Urothelium cell line (cell line): ENCODE data around the gene RNF125.
"Not testable (repeated sequence)": the region's sequence is repeated elsewhere in the genome, so short reads cannot be mapped to it uniquely, and the experiment has no call there.

ENCODE experiments used
- DNase-seq: peaks from one replicate; pipeline ENCODE4 v3.0.0; 2011; ENCODE audit warnings: low spot score, mixed read lengths
- FAIRE-seq: peaks from 2 replicates; lab custom pipeline; 2011; peaks lifted over from hg19 to GRCh38; lab: Jason Lieb, UNC

RNF125 gene

DNA sequence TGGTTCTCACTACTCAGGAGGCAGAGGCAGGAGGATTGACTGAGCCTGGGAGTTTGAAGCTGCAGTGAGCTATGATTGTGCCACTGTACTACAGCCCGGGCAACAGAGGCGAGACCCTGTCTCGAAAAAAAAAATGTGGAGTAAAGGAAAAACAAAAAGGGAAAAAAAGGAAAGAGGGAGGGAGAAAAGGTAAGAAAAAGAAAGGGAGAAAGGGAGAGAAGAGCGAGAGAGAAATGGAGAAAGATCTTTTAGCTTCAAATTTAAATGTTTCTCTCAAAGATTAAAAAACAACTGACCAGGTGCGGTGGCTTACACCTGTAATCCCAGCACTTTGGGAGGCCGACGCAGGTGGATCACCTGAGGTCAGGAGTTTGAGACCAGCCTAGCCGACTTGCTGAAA, 65.2 kb downstream of the RNF125 start:
- no peak for FAIRE-seq
- DNase-seq, result no peak

DNA sequence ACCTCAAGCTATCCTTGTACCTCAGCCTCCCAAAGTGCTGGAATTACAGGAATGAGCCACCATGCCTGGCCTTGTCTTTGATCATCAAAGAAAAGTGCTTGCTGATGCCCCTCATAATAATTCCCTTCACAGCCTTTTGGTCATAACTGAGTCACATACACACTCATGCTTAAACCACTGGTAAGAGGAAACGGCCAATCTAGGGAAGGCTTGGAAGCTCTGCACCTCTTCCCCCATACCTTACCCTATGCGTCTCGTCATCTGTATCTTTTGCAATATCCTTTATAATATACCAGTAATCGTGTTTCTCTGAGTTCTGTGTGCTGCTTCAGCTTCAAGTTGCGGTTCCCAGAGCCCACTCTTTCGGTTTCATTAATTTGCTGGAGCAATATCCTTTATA, 68.3 kb downstream of the RNF125 start:
- FAIRE-seq, result no peak
- DNase-seq, result no peak

DNA sequence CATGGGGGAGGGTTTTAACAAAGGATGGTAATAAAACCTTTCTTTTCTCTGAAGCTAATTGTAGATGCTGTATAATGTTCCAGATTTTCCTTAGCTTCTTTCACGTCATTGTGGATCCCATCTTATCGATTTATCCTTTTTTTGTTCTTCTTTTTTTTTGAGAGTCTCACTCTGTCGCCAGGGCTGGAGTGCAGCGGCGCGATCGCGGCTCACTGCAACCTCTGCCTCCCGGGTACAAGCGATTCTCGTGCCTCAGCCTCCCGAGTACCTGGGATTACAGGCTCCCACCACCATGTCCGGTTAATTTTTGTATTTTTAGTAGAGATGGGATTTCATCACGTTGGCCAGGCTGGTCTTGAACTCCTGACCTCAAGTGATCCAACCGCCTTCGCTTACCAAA, 72.2 kb downstream of the RNF125 start:
- not testable (repeated sequence) for DNase-seq, FAIRE-seq

DNA sequence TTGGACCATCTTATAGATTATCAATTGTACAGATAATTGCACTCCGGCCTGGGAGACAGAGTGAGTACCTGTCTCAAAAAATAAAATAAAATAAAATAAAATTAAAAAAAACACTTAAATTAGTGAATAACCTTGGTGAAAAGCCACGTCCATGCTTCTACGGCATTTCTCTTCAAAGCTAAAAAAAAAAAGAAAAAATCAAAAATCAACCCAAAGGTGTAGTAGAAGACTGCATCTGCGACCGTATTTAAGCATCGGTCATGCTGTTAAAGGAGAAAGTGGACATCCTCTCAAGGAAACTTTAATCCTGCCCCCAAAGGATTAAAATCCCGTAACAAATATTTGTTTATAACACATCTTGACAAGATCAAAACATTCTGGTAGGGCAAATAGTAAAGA, 72.7 kb downstream of the RNF125 start:
- FAIRE-seq, result no peak
- no peak for DNase-seq

DNA sequence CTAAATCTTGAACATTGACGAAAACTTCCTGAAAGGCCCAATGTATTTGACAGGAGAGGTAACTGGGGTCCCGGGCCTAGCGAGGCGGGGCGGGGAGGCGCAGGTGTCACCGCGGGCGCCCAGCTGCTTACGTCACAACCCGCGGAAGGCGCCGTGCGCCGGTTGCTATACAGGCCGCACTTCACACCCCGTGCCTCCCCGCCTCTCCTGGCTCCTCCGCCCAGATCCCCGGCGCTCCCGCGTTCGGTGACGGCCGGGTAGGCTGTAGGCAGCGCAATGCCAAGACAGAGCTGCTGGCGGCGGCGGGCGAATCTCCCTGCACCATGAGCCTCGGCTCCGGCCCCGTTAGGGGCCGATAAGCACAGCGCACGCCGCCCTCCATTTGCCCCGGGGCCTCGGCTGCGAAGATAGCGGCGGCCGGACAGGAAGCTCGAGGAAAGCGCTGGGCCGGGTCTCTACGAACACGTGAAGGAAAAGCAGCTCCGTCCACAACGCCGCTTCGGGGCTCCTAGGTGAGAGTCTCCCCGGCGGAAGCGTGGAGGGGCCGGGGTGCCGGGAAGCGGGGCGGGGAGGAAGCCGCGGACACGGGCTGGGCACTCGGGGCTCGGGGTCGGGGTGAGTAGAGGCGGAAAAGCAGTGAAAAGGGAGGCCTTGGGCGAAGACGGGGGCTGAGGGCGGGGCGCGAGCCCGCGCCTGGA, 73.2 kb downstream of the RNF125 start, which contains the start of gene RNF138:
TSS of gene RNF138 (plus strand) at position 151 of the 698 bp plus-strand sequence. CDS start 903 bp downstream, outside the sequence.
- FAIRE-seq (no peak), DNase-seq (peak; percentile 80)

DNA sequence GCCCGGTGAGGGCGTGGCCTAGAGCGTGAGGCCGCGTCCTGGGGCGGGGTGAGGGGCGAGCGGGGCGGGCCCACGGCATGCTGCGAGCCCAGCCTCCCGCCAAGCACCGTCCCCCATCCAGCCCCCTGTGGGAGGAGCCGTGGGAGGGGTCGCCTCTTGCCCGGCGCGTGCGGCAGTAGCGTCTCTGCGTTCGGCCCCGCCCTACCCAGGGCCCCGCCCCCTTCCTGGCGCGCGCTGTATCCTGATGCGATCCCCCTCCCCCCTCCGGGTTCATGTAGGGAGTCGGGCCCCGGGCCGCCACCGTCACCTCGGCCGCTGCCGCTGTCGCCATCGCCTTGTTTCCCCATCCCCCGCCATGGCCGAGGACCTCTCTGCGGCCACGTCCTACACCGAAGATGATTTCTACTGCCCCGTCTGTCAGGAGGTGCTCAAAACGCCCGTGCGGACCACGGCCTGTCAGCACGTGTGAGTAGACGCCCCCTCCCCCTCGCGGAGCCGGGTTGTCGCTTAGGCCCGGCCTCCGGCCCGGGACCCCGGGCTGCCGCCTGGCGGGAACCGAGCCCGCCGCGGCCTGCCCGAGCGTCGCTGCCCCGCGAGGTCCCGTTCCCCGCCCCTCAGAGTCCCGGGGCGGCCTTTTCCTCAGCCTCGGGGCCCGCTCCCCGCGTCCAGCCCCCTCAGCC, 73.9 kb downstream of the RNF125 start:
- peak; percentile 96 for DNase-seq
- peak; percentile 35 for FAIRE-seq

DNA sequence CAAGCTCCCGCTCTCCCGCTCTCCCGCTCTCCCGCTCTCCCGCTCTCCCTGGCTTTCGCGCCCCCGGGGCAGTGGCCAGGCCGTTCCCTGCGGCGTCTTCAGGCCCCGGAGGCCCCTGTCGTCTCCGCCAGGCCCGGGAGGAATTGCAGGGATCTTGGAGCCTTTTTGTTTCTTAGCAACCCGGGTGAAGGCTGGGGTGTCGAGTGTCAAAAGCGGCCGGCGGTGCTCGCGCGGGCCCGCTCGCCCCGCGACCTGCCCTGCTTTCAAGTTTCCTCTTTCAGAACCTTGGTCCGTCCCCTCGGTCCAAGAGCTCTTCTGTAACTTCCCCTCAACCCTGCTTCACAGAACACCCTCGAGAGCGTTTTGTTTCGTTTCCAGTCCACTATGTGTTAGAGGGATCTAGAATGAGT, 74.5 kb downstream of the RNF125 start:
- peak; percentile 33 for DNase-seq
- FAIRE-seq, result no peak

DNA sequence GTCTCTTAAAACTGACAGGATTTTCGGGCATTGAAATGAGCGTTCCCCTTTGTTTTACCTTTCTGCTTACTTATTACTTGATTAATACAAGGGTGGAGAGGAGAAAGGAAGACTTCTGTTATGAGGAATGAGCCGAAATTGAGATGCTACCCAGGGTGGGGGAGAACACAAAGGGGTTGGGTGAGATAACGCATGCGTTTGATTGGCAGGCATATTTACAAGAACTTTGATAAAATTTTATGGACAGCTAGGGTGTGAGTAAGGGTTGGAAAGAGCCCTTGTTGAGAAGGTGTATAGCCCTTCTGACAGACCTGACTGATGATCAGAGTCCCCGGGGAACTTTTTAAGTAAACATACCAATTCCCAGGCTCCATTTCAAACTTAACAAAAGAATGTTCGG, 74.9 kb downstream of the RNF125 start:
- DNase-seq (no peak), FAIRE-seq (no peak)

DNA sequence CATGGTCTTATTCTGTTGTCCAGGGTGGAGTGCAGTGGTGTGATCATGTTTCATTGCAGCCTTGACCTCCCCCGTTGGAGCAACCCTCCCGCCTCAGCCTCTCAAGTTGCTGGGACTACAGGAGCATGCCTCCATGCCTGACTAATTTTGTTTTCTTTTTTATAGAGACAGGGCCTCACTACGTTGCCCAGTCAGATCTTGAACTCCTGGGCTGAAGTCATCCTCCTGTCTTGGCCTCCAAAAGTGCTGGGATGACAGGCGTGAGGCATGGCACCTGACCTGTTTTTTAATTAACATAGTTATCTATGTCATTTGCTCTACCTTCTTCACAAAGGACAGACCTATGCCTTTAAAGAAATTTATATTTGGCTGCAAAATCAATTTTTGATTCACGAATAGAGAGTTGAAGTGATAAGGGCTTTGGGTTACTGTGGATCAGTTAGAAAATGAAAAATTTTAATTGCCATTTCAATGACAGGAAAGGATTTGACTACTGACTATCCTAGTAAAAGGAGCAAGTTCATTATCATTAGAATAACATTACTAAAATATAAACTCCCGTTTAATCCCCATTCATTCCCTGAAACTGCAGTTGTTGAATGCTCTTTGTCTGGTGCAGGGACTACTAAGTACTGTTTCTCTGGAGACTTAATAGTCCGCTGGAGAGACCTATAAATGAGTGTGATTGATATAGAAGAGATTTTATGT, 76.7 kb downstream of the RNF125 start:
- DNase-seq (no peak), FAIRE-seq (no peak)

DNA sequence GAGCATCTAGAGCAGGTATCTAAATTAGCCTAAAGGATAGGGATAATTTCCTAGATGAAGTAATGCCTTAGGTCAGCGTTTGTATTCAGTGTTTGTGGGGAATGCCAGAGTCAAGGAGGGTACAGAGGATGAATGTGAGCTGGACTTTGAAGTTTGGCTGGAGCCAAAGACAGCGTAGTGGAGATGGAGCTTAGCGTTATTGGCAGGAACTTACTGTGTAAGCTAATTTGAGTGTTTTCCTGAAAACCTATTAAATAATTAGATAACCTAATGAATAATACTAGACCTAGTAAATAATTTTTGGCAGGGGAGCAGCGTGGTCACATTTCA, 77.2 kb downstream of the RNF125 start:
- no peak for DNase-seq
- FAIRE-seq, result no peak

DNA sequence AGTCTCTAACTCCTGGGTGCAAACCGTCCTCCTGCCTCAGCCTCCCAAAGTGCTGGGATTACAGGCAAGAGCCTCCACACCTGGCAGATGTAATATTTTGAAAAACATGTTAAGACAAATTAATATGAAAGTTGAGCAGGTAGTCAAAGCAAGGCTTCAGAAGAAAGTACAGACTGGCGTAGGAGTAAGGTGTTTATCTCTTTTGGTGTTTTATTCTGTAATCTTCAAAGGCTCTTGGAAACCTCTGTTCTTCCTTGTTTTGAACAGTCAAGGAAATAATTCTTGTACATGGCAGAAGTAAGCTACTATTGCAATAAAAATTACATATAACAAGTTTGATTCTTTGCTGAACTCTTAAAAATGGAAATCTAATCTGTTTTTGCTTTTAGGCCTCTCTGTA, 78.3 kb downstream of the RNF125 start:
- no peak for DNase-seq
- no peak for FAIRE-seq

DNA sequence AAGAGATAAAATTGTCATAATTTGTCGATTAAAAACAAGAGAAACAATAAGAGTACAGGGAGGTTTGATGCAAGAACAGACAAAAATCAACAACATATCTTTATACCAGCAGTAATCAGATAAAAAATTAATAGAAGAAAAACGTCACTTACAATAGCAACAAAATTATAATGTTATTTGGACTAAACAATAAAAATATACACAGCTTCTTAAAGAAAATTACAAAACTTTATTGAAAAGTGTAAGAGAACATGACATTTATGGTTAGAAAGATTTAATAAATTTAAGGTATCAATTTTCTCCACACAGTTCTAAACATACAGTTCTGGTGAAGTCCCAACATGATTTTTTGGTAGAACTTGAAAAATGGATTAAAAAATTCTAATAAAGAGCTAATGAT, 85.9 kb downstream of the RNF125 start:
- FAIRE-seq, result no peak

DNA sequence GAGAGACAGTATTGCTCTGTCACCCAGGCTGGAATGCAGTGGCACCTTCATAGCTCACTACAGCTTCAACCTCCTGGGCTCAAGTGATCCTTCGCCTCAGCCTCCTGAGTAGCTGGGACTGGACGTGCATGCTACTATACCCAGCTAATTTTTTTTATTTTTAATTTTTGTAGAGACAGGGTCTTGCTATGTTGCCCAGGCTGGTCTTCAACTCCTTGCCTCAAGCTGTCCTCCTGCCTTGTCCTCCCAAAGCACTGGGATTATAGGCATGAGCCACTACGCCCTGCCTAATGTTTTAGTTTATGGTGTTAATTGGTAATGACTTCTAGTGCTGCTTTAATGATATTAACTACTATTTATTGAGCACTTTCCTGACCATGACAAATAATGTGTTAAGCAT, 91.4 kb downstream of the RNF125 start:
- no peak for FAIRE-seq
- no peak for DNase-seq

More for the DNA sequence above, 85.9 kb downstream of the RNF125 start:
- DNase-seq, result no peak

DNA sequence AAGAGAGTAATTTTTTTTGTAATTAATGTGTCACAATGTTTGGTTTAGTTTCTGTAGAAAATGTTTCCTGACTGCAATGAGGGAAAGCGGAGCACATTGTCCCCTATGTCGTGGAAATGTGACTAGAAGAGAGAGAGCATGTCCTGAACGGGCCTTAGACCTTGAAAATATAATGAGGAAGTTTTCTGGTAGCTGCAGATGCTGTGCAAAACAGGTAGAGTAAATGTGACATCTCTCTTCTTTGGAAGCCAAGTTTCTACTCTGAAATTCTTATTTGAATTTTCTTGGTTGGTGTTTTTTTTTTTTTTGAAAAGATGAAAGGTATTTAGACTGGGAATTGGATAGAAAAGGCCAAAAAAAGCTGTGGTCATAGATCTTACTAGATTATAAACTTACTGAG, 93.1 kb downstream of the RNF125 start:
- FAIRE-seq (no peak), DNase-seq (no peak)

DNA sequence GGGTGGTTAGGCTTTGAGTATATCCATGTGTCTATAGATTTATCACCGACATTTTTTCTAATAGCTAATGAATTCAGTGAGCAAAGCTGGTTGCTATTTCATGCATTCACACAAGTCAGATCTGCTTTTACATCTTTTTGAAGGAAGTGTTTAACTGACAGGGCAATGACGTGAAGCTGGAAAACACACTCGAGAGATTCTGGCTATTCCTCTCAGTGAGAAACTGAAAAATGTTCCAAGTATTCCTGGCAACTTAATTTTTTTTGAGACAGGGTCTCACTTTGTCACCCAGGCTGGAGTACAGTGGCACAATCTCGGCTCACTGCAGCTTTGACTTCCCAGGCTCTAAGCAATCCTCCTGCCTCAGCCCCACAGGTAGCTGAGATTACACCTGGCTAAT, 94.2 kb downstream of the RNF125 start:
- FAIRE-seq, result no peak
- DNase-seq, result no peak

DNA sequence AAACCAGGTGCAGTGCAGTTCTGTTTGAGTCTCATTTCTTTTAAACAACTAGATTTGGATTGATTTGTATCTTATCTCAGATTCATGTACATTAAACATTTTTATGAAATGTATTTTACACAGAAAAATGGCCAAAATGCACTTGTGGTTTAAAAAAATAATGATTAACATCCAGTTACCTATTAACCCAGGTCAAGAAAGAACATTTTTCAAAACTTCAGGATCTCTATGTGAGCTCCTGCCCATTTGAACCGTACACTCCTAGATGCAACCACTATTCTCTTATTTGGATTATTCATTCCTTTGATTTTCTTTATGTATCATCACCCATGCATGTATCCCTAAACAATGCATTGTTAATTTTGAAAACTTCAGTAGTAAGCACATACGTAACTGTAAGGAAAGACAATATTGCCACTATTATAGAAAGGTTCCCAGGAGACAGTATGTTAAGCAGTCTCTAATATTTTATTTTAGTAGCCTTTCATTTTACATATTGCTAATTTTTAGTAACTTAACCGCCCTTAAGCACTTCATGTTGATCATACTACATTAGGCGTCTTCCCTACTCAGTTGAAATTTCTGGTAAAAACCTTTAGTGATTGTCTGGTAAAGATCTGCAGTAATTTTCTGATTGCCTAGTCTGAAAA, 95.8 kb downstream of the RNF125 start:
- DNase-seq (no peak), FAIRE-seq (no peak)

DNA sequence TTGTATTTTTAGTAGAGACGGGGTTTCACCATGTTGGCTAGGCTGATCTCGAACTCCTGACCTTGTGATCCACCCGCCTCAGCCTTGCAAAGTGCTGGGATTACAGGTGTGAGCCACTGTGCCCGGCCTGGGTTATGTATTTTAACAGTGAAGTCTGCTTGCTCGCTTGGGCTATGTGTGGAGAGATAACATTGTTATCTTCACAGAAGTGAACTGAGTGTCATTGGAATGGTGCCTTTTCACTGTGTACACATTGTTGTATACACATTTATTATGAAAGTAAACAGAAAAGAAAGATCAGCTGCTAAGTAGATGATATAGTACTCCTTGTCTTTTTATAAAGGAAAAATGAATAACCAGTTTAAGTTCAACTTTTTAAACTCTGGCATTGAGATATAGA, 103.4 kb downstream of the RNF125 start:
- FAIRE-seq (no peak), DNase-seq (no peak)
